Measurements from ENCODE around the gene ZNF827. TPM values are rescaled to one million over a fixed set of nuclear protein-coding genes. Genes with fewer than 3 reads are reported as not detected.

Gene ZNF827
- polyA plus RNA-seq, 4 donors = 3.5 to 30.0 (median 7.5) TPM

- DNase-seq (peak in 1 of 2 donors; percentile 44), FAIRE-seq (no peak)
- 78 to 87% (median 82%) methylated on average over 7 of the region's 7 CpGs for WGBS, 3 donors
- Histone ChIP-seq H3K27me3 (ENCODE audit: control insufficient read depth in 3 of 3, insufficient read depth in 3 of 3, low read length in 3 of 3) (no peaks in the 10 kb centered on the region), H3K4me1 (ENCODE audit: control insufficient read depth in 3 of 3, insufficient read depth in 2 of 3, low read depth in 1 of 3, low read length in 2 of 3) (peaks cover 0 to 5% (median 3%) of the 10 kb centered on the region in 3 donors), H3K36me3 (ENCODE audit: control insufficient read depth in 3 of 3, insufficient read depth in 2 of 3, low read depth in 1 of 3, low read length in 3 of 3) (peaks cover 2 to 15% (median 4%) of the 10 kb centered on the region in 3 donors), H3K27ac (ENCODE audit: low read depth in 1 of 3, low read length in 2 of 3) (no peak overlapping the region), H3K9me3 (ENCODE audit: control insufficient read depth in 2 of 2, insufficient read depth in 1 of 2, low read depth in 1 of 2, low read length in 1 of 2) (no peaks in the 10 kb centered on the region), H3K4me3 (ENCODE audit: low read depth in 1 of 3, low read length in 3 of 3) (no peak overlapping the region)
Observed at GRCh38 chr4:145904413-145905177, 34.0 kb downstream of the ZNF827 start.

GRCh38 chr4:145902522-145902921 is 36.1 kb downstream of the ZNF827 start:
- Histone ChIP-seq H3K27me3 (ENCODE audit: control insufficient read depth in 3 of 3, insufficient read depth in 3 of 3, low read length in 3 of 3) (no peaks in the 10 kb centered on the region), H3K4me3 (ENCODE audit: low read depth in 1 of 3, low read length in 3 of 3) (no peak overlapping the region), H3K9me3 (ENCODE audit: control insufficient read depth in 2 of 2, insufficient read depth in 1 of 2, low read depth in 1 of 2, low read length in 1 of 2) (no peaks in the 10 kb centered on the region), H3K36me3 (ENCODE audit: control insufficient read depth in 3 of 3, insufficient read depth in 2 of 3, low read depth in 1 of 3, low read length in 3 of 3) (peaks cover 4 to 20% (median 7%) of the 10 kb centered on the region in 3 donors), H3K27ac (ENCODE audit: low read depth in 1 of 3, low read length in 2 of 3) (no peak overlapping the region), H3K4me1 (ENCODE audit: control insufficient read depth in 3 of 3, insufficient read depth in 2 of 3, low read depth in 1 of 3, low read length in 2 of 3) (peaks cover 0 to 5% (median 0%) of the 10 kb centered on the region in 3 donors)
- no peak for FAIRE-seq
- DNase-seq = no peak
- WGBS, 3 donors = 89 to 95% (median 94%) methylated on average over 13 of the region's 13 CpGs

DNA sequence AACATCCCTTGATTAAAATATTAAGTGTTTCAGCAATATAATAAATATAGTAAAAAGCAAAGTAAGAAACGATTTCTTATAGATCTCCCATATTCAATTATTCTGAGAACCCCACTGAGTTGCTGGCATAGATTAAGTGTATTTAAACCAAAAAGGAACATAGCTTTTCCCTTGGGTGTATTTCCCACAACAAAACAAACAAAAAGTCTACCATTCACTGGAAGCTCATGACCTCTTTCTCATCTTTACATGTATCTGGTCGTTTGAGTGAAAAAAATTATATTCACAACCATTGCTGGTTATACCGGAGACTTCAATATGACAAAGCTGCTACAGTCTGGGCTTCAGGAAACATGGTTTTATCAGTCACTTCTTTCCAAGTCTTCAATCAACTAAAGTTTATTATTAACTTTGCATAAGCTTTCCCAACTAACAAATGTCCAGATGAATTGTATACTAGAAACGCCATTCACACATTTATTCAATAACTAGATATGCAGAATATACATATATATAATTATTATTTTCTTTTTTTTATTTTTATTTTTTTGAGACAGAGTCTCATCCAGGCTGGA is 38.6 kb downstream of the ZNF827 start:
- H3K27ac ChIP-seq (ENCODE audit: low read depth in 1 of 3, low read length in 2 of 3) = no peak overlapping the region
- H3K9me3 ChIP-seq (ENCODE audit: control insufficient read depth in 2 of 2, insufficient read depth in 1 of 2, low read depth in 1 of 2, low read length in 1 of 2) = no peaks in the 10 kb centered on the region
- no peak for DNase-seq
- no peak for FAIRE-seq
- 42 to 64% (median 46%) methylated on average over 4 of the region's 4 CpGs for WGBS, 3 donors
- peaks cover 4 to 20% (median 10%) of the 10 kb centered on the region in 3 donors for H3K36me3 ChIP-seq (ENCODE audit: control insufficient read depth in 3 of 3, insufficient read depth in 2 of 3, low read depth in 1 of 3, low read length in 3 of 3)
- no peak overlapping the region for H3K4me3 ChIP-seq (ENCODE audit: low read depth in 1 of 3, low read length in 3 of 3)
- H3K27me3 ChIP-seq (ENCODE audit: control insufficient read depth in 3 of 3, insufficient read depth in 3 of 3, low read length in 3 of 3) = no peaks in the 10 kb centered on the region
- H3K4me1 ChIP-seq (ENCODE audit: control insufficient read depth in 3 of 3, insufficient read depth in 2 of 3, low read depth in 1 of 3, low read length in 2 of 3) = peaks cover 0 to 5% (median 0%) of the 10 kb centered on the region in 3 donors

DNA sequence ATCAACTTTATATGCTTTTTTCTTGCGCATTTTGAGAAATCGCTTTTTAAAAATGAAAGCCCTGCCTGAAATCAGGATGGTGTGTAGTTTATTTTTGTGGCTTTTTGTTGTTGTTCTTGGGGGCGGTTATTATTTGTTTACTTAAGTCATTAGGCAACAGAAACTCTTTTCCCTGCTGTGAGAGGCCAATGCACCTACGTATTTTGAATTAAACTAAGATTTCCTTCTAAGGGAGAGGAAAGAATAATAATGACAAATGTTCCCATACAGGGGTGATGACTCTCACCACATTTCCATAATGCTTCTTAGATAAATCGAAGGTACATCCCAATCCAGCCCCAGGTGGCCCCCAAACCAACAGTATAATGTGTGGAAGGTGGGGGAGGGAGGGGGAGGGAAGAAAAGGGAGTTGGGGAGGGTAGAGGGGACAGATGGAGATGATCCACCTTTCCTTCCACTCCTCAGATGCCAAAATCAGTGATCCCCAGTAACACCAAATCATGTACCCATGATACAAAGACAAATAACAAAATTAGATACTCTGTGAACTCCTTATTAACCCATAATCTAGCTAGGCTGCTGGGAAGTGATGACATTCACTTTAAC is 39.6 kb downstream of the ZNF827 start:
- DNase-seq = no peak
- peaks cover 4 to 16% (median 10%) of the 10 kb centered on the region in 3 donors for H3K36me3 ChIP-seq (ENCODE audit: control insufficient read depth in 3 of 3, insufficient read depth in 2 of 3, low read depth in 1 of 3, low read length in 3 of 3)
- no peak overlapping the region for H3K27ac ChIP-seq (ENCODE audit: low read depth in 1 of 3, low read length in 2 of 3)
- no peak overlapping the region for H3K4me3 ChIP-seq (ENCODE audit: low read depth in 1 of 3, low read length in 3 of 3)
- peaks cover 0 to 5% (median 0%) of the 10 kb centered on the region in 3 donors for H3K4me1 ChIP-seq (ENCODE audit: control insufficient read depth in 3 of 3, insufficient read depth in 2 of 3, low read depth in 1 of 3, low read length in 2 of 3)
- H3K9me3 ChIP-seq (ENCODE audit: control insufficient read depth in 2 of 2, insufficient read depth in 1 of 2, low read depth in 1 of 2, low read length in 1 of 2) = no peaks in the 10 kb centered on the region
- WGBS, 3 donors = 77 to 86% (median 82%) methylated on average over 5 of the region's 5 CpGs
- no peaks in the 10 kb centered on the region for H3K27me3 ChIP-seq (ENCODE audit: control insufficient read depth in 3 of 3, insufficient read depth in 3 of 3, low read length in 3 of 3)
- no peak for FAIRE-seq

DNA sequence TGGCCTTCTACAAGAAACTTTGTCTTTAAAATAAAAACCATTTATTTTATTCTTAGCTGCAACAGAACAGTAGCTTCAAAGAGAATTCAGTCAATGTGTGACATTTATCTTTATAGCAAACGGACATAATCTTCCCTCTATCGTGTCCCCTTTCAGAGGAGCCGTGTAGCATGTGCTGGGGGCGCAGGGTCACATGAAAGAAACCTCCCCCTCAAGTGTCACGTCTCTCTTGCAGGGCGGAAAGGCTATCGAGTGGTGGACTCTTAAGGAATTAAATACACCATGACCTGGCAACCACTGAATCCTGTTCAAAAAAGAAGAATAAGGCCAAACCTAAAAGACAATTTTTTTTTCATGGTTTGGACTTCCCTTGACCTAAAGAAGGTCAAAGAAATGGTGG is 40.2 kb downstream of the ZNF827 start:
- Histone ChIP-seq H3K9me3 (ENCODE audit: control insufficient read depth in 2 of 2, insufficient read depth in 1 of 2, low read depth in 1 of 2, low read length in 1 of 2) (no peaks in the 10 kb centered on the region), H3K27ac (ENCODE audit: low read depth in 1 of 3, low read length in 2 of 3) (no peak overlapping the region), H3K4me1 (ENCODE audit: control insufficient read depth in 3 of 3, insufficient read depth in 2 of 3, low read depth in 1 of 3, low read length in 2 of 3) (peaks cover 0 to 5% (median 0%) of the 10 kb centered on the region in 3 donors), H3K36me3 (ENCODE audit: control insufficient read depth in 3 of 3, insufficient read depth in 2 of 3, low read depth in 1 of 3, low read length in 3 of 3) (peaks cover 4 to 16% (median 10%) of the 10 kb centered on the region in 3 donors), H3K27me3 (ENCODE audit: control insufficient read depth in 3 of 3, insufficient read depth in 3 of 3, low read length in 3 of 3) (no peaks in the 10 kb centered on the region), H3K4me3 (ENCODE audit: low read depth in 1 of 3, low read length in 3 of 3) (no peak overlapping the region)
- WGBS, 3 donors = 81 to 88% (median 88%) methylated on average over 7 of the region's 7 CpGs
- no peak for DNase-seq
- FAIRE-seq = no peak

- Histone ChIP-seq H3K4me3 (ENCODE audit: low read depth in 1 of 3, low read length in 3 of 3) (no peak overlapping the region), H3K4me1 (ENCODE audit: control insufficient read depth in 3 of 3, insufficient read depth in 2 of 3, low read depth in 1 of 3, low read length in 2 of 3) (peaks cover 0 to 5% (median 0%) of the 10 kb centered on the region in 3 donors), H3K27ac (ENCODE audit: low read depth in 1 of 3, low read length in 2 of 3) (no peak overlapping the region), H3K27me3 (ENCODE audit: control insufficient read depth in 3 of 3, insufficient read depth in 3 of 3, low read length in 3 of 3) (no peaks in the 10 kb centered on the region), H3K36me3 (ENCODE audit: control insufficient read depth in 3 of 3, insufficient read depth in 2 of 3, low read depth in 1 of 3, low read length in 3 of 3) (peaks cover 2 to 16% (median 6%) of the 10 kb centered on the region in 3 donors), H3K9me3 (ENCODE audit: control insufficient read depth in 2 of 2, insufficient read depth in 1 of 2, low read depth in 1 of 2, low read length in 1 of 2) (no peaks in the 10 kb centered on the region)
- no peak for FAIRE-seq
- 96 to 99% (median 99%) methylated on average over 3 of the region's 3 CpGs for WGBS, 3 donors
- DNase-seq = no peak
Observed at GRCh38 chr4:145895056-145895455, 43.6 kb downstream of the ZNF827 start.

- Histone ChIP-seq H3K36me3 (ENCODE audit: control insufficient read depth in 3 of 3, insufficient read depth in 2 of 3, low read depth in 1 of 3, low read length in 3 of 3) (peaks cover 0 to 21% (median 3%) of the 10 kb centered on the region in 3 donors), H3K27ac (ENCODE audit: low read depth in 1 of 3, low read length in 2 of 3) (no peak overlapping the region), H3K9me3 (ENCODE audit: control insufficient read depth in 2 of 2, insufficient read depth in 1 of 2, low read depth in 1 of 2, low read length in 1 of 2) (no peaks in the 10 kb centered on the region), H3K4me1 (ENCODE audit: control insufficient read depth in 3 of 3, insufficient read depth in 2 of 3, low read depth in 1 of 3, low read length in 2 of 3) (peaks cover 0 to 7% (median 0%) of the 10 kb centered on the region in 3 donors), H3K27me3 (ENCODE audit: control insufficient read depth in 3 of 3, insufficient read depth in 3 of 3, low read length in 3 of 3) (no peaks in the 10 kb centered on the region), H3K4me3 (ENCODE audit: low read depth in 1 of 3, low read length in 3 of 3) (no peak overlapping the region)
- no peak for DNase-seq
- no peak for FAIRE-seq
- 94 to 97% (median 97%) methylated on average over 11 of the region's 11 CpGs for WGBS, 3 donors
Observed at GRCh38 chr4:145891958-145892357, 46.7 kb downstream of the ZNF827 start.

DNA sequence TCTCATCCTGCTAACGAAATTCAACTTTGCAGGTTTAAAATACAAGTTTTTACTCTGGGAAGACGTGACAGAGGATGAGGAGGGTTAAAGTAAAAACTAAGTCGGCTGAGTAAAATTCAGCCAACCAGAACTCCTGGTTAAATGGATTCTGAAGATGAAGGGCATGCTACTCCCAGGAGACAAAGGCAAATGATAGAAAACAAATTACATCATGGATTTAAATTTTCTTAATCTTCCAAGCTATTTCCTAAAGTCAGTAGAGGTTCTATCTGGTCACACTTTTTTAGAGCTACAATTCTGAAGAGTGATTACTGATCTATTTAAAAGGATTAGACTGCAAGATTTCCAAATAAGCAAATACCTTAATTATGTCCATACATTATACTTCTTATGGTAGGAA is 47.9 kb downstream of the ZNF827 start:
- peaks cover 0 to 7% (median 0%) of the 10 kb centered on the region in 3 donors for H3K4me1 ChIP-seq (ENCODE audit: control insufficient read depth in 3 of 3, insufficient read depth in 2 of 3, low read depth in 1 of 3, low read length in 2 of 3)
- no peaks in the 10 kb centered on the region for H3K27me3 ChIP-seq (ENCODE audit: control insufficient read depth in 3 of 3, insufficient read depth in 3 of 3, low read length in 3 of 3)
- peaks cover 0 to 29% (median 4%) of the 10 kb centered on the region in 3 donors for H3K36me3 ChIP-seq (ENCODE audit: control insufficient read depth in 3 of 3, insufficient read depth in 2 of 3, low read depth in 1 of 3, low read length in 3 of 3)
- no peak for DNase-seq
- H3K27ac ChIP-seq (ENCODE audit: low read depth in 1 of 3, low read length in 2 of 3) = no peak overlapping the region
- no peak overlapping the region for H3K4me3 ChIP-seq (ENCODE audit: low read depth in 1 of 3, low read length in 3 of 3)
- WGBS, 3 donors = 89 to 96% (median 92%) methylated on average over 3 of the region's 3 CpGs
- H3K9me3 ChIP-seq (ENCODE audit: control insufficient read depth in 2 of 2, insufficient read depth in 1 of 2, low read depth in 1 of 2, low read length in 1 of 2) = no peaks in the 10 kb centered on the region
- FAIRE-seq = no peak

Data from small intestine (tissue), 7 donors.